Subcutaneous adipose tissue (tissue), 4 donors: Measurements from ENCODE around the gene PCDH19. TPM values are rescaled to one million over a fixed set of nuclear protein-coding genes. Genes with fewer than 3 reads are reported as not detected.

Experiments
- CTCF ChIP-seq: fragments of 450-650 bp; IDR thresholded peaks from one replicate; pipeline ENCODE4 v1.5.1; 2016; ENCODE audit warnings: low read depth, mild to moderate bottlenecking, control low read depth, antibody characterized with exemption, moderate library complexity
- total RNA-seq, 4 donors: library from RNA; depleted of rRNA; stranded (reverse); fragments of >200 nt; gene quantifications; one replicate each; pipeline ENCODE4 v1.1.0, GENCODE V29; 2016

Gene PCDH19
- total RNA-seq, 4 donors from 2014 or later = 1.4 to 4.3 (median 3.6) TPM

- no peak for TF ChIP-seq CTCF
These were observed 13.9 kb upstream of the PCDH19 start for GRCh38 chrX:100424012-100424411.

- no peak for TF ChIP-seq CTCF
These were observed 8.5 kb upstream of the PCDH19 start for GRCh38 chrX:100418556-100418955.

GRCh38 chrX:100417681-100418080, 7.6 kb upstream of the PCDH19 start:
- TF ChIP-seq CTCF = no peak

GRCh38 chrX:100413229-100413628, 3.2 kb upstream of the PCDH19 start:
- TF ChIP-seq CTCF = no peak

GRCh38 chrX:100411802-100412715, 2.0 kb upstream of the PCDH19 start:
- no peak for TF ChIP-seq CTCF

GRCh38 chrX:100410901-100411801, 1.1 kb upstream of the PCDH19 start:
- TF ChIP-seq CTCF = no peak
